ENCODE results near the gene CSNK1D.

DNA sequence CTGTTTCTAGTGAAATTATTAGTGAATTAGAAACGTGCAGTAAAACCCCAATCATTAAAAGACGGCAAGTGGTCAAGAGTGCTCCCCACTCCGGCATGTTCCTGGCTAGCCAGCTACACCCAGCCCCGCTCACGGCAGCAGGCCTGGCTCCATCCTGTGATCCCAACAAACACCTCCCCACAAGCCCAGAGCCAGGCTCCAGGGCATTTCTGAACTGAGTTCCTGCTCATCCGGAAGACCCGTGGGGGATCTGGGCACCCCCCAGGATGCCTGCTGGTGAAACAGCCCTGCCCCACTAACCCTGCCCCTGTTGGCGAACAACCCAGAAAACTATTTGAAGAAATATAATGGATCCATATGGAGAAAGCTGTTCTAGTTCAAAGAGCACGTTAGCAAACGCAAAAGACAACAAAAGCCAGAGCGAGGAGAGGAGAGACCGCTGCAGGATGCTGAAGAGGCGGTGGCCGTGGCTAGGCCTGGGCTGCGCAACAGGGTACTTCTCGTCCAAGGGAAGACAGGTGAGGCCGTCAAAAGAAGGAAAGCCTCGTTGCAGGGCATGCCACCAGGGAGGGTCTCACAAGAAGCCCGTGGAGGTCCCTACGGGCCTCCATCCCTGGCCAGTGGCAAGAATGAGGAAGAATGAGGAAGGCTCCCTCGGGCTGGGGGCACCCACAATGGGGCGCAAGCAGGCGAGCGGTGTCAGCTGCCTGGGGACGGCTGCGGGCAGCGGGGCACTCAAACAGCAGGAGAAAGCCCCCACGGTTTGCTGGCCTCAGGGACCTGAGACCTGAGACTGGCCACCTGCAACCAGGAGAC lies 25.4 kb downstream of the CSNK1D start:
- TF ChIP-seq GATA3 (IDR thresholded peaks at IDR 0.05; ENCODE audit: low read depth, low read length): no peak
- no peak for TF ChIP-seq GATA2 (IDR thresholded peaks at IDR 0.05; ENCODE audit: low read depth, low read length)

All from SH-SY5Y (cell line).